GM23338 (cell line): ENCODE data around the gene OLFML1. TPM values are rescaled to one million over a fixed set of nuclear protein-coding genes. Genes with fewer than 3 reads are reported as not detected.

Source experiments
- ATAC-seq: fragments of 200-7000 bp; cut with Tn5 transposase; 3 replicates; pipeline ENCODE4 v1.9.1; 2020
- DNase-seq: peaks from one replicate; pipeline ENCODE4 v3.0.0-alpha.2; 2015; ENCODE audit warnings: low spot score
- H2AFZ ChIP-seq: fragments of 200-600 bp; sonication (generic); 2 replicates; pipeline ENCODE4 v1.8.0; 2016; ENCODE audit warnings: antibody characterized with exemption, mild to moderate bottlenecking, moderate library complexity
- H3F3A ChIP-seq: fragments of 200-600 bp; sonication (generic); replicated peaks from 2 replicates; pipeline ENCODE4 v1.8.0; 2017; ENCODE audit warnings: antibody characterized with exemption, mixed run types, low read depth
- H3K27ac ChIP-seq: fragments of 200-600 bp; sonication (generic); 2 replicates; pipeline ENCODE4 v1.6.1; 2016; ENCODE audit warnings: low read depth
- H3K27me3 ChIP-seq: fragments of 200-600 bp; sonication (generic); 2 replicates; pipeline ENCODE4 v1.8.0; 2016; ENCODE audit warnings: mild to moderate bottlenecking, mixed run types, moderate library complexity; ENCODE audit not compliant: insufficient read depth
- H3K36me3 ChIP-seq: fragments of 200-600 bp; sonication (generic); 2 replicates; pipeline ENCODE4 v1.8.0; 2016; ENCODE audit warnings: mild to moderate bottlenecking; ENCODE audit not compliant: insufficient read depth
- H3K4me1 ChIP-seq: fragments of 200-600 bp; sonication (generic); 2 replicates; pipeline ENCODE4 v1.8.0; 2016; ENCODE audit warnings: mild to moderate bottlenecking, moderate library complexity; ENCODE audit not compliant: insufficient read depth
- H3K4me2 ChIP-seq: fragments of 200-600 bp; sonication (generic); 2 replicates; pipeline ENCODE4 v1.7.1; 2017; ENCODE audit warnings: mixed run types
- H3K4me3 ChIP-seq: fragments of 200-600 bp; sonication (generic); 2 replicates; pipeline ENCODE4 v1.6.1; 2016; ENCODE audit warnings: mixed run types
- H3K79me2 ChIP-seq: fragments of 200-600 bp; sonication (generic); replicated peaks from 2 replicates; pipeline ENCODE4 v1.8.0; 2017; ENCODE audit warnings: mild to moderate bottlenecking; ENCODE audit not compliant: insufficient read depth
- H3K9me2 ChIP-seq: fragments of 200-600 bp; sonication (generic); 2 replicates; pipeline ENCODE4 v1.8.0; 2017; ENCODE audit not compliant: insufficient read depth
- H4K20me1 ChIP-seq: fragments of 200-600 bp; sonication (generic); replicated peaks from 2 replicates; pipeline ENCODE4 v1.8.0; 2017; ENCODE audit warnings: mild to moderate bottlenecking; ENCODE audit not compliant: insufficient read depth
- H3K27ac Mint-ChIP-seq: 2 replicates; pipeline ENCODE4 v1.8.0; 2020; ENCODE audit warnings: inconsistent platforms, mild to moderate bottlenecking, moderate library complexity, mixed read lengths
- H3K27me3 Mint-ChIP-seq: 3 replicates; pipeline ENCODE4 v1.8.0; 2022; ENCODE audit warnings: low read depth, mild to moderate bottlenecking, moderate library complexity, mixed read lengths, inconsistent platforms; ENCODE audit not compliant: insufficient read depth, poor library complexity
- H3K36me3 Mint-ChIP-seq: 3 replicates; pipeline ENCODE4 v1.8.0; 2021; ENCODE audit warnings: low read depth, mild to moderate bottlenecking, inconsistent platforms, moderate library complexity, mixed read lengths
- H3K4me1 Mint-ChIP-seq: 3 replicates; pipeline ENCODE4 v1.8.0; 2020; ENCODE audit warnings: mild to moderate bottlenecking, inconsistent platforms, mixed read lengths
- H3K4me3 Mint-ChIP-seq: 3 replicates; pipeline ENCODE4 v1.8.0; 2021; ENCODE audit warnings: moderate library complexity, mild to moderate bottlenecking, inconsistent platforms, mixed read lengths
- H3K9me3 Mint-ChIP-seq: 3 replicates; pipeline ENCODE4 v1.8.0; 2020; ENCODE audit warnings: moderate library complexity, mild to moderate bottlenecking, inconsistent platforms, mixed read lengths
- CREB1 ChIP-seq: fragments of 250-450 bp; sonication (Bioruptor Pico); IDR thresholded peaks from 2 replicates; pipeline ENCODE4 v1.5.0; 2020; ENCODE audit warnings: low read depth, mild to moderate bottlenecking, moderate library complexity
- ETS1 ChIP-seq: IDR thresholded peaks from 2 replicates; pipeline ENCODE4 v1.6.1; 2016; ENCODE audit warnings: antibody characterized with exemption
- EZH2 ChIP-seq: fragments of 200-600 bp; sonication (generic); IDR thresholded peaks from one replicate; pipeline ENCODE4 v1.8.0; 2017; ENCODE audit warnings: antibody characterized with exemption, mild to moderate bottlenecking, low read depth; ENCODE audit not compliant: unreplicated experiment
- JUNB ChIP-seq: IDR thresholded peaks from one replicate; pipeline ENCODE4 v1.6.1; 2016; ENCODE audit warnings: antibody characterized with exemption; ENCODE audit not compliant: unreplicated experiment
- NANOG ChIP-seq: IDR thresholded peaks from 2 replicates; pipeline ENCODE4 v1.6.1; 2016; ENCODE audit warnings: antibody characterized with exemption, borderline replicate concordance
- POLR2AphosphoS5 ChIP-seq: IDR thresholded peaks from 2 replicates; pipeline ENCODE4 v1.6.1; 2016; ENCODE audit warnings: antibody characterized with exemption, low read depth
- ZNF114 ChIP-seq: fragments of 250-450 bp; sonication (Bioruptor Pico); IDR thresholded peaks from 2 replicates; pipeline ENCODE4 v1.5.0; 2020; ENCODE audit warnings: mild to moderate bottlenecking, moderate library complexity
- ZNF331 ChIP-seq: fragments of 250-450 bp; sonication (Bioruptor Pico); IDR thresholded peaks from 2 replicates; pipeline ENCODE4 v1.5.0; 2020; ENCODE audit warnings: low read depth, mild to moderate bottlenecking, moderate library complexity
- polyA plus RNA-seq: library from polyadenylated mRNA; unstranded; fragments of >200 nt; fragmentation: Nextera tagmentation; extraction: Ambion mirVana; gene quantifications from 2 replicates; pipeline ENCODE4 v1.2.1, GENCODE V29; 2016
- total RNA-seq: library from RNA; depleted of rRNA; stranded (reverse); fragments of >200 nt; shearing (Covaris generic); gene quantifications from 2 replicates; pipeline ENCODE4 v1.2.3, GENCODE V29; 2014
- TF ChIP-seq, protein P1 (sequence below), 2 experiments: fragments of 200-600 bp in 1 of 2; sonication (generic) in 1 of 2; conservative IDR thresholded peaks; 2 replicates each; pipeline versions ENCODE4 v1.5.1 to v1.6.1; 2016 to 2017; ENCODE audit warnings: antibody characterized with exemption in 2 of 2, low read depth in 2 of 2, mild to moderate bottlenecking in 2 of 2, moderate library complexity in 1 of 2

Gene OLFML1
- total and polyA plus RNA-seq, 2 experiments from 2014 or later: 0.21 TPM; not detected in 1

GRCh38 chr11:7494086-7494745, 8.9 kb downstream of the OLFML1 start:
- no peak for DNase-seq
- H2AFZ ChIP-seq: no peak overlapping the region
- Mint-ChIP-seq H3K4me1 (peaks cover 37% of the 10 kb centered on the region), H3K27ac (no peak overlapping the region), H3K36me3 (no peaks in the 10 kb centered on the region), H3K9me3 (no peaks in the 10 kb centered on the region), H3K27me3 (peaks cover 2% of the 10 kb centered on the region), H3K4me3 (no peak overlapping the region)
- no peaks in the 10 kb centered on the region for H3K79me2 ChIP-seq
- no peak overlapping the region for H3K4me2 ChIP-seq
- H4K20me1 ChIP-seq: no peaks in the 10 kb centered on the region
- H3K36me3 ChIP-seq: no peaks in the 10 kb centered on the region
- TF ChIP-seq ZNF331: no peak
- TF ChIP-seq, protein P1, sequence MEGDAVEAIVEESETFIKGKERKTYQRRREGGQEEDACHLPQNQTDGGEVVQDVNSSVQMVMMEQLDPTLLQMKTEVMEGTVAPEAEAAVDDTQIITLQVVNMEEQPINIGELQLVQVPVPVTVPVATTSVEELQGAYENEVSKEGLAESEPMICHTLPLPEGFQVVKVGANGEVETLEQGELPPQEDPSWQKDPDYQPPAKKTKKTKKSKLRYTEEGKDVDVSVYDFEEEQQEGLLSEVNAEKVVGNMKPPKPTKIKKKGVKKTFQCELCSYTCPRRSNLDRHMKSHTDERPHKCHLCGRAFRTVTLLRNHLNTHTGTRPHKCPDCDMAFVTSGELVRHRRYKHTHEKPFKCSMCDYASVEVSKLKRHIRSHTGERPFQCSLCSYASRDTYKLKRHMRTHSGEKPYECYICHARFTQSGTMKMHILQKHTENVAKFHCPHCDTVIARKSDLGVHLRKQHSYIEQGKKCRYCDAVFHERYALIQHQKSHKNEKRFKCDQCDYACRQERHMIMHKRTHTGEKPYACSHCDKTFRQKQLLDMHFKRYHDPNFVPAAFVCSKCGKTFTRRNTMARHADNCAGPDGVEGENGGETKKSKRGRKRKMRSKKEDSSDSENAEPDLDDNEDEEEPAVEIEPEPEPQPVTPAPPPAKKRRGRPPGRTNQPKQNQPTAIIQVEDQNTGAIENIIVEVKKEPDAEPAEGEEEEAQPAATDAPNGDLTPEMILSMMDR (conservative IDR thresholded peaks at IDR 0.05; ENCODE audit: low read depth in 2 of 2): no peak
- H3K4me3 ChIP-seq: no peak overlapping the region
- peaks cover 11% of the 10 kb centered on the region for H3K9me2 ChIP-seq
- no peak for ATAC-seq
- no peak overlapping the region for H3K27ac ChIP-seq
- no peaks in the 10 kb centered on the region for H3F3A ChIP-seq
- H3K27me3 ChIP-seq: no peaks in the 10 kb centered on the region
- H3K4me1 ChIP-seq: peaks cover 12% of the 10 kb centered on the region

DNA sequence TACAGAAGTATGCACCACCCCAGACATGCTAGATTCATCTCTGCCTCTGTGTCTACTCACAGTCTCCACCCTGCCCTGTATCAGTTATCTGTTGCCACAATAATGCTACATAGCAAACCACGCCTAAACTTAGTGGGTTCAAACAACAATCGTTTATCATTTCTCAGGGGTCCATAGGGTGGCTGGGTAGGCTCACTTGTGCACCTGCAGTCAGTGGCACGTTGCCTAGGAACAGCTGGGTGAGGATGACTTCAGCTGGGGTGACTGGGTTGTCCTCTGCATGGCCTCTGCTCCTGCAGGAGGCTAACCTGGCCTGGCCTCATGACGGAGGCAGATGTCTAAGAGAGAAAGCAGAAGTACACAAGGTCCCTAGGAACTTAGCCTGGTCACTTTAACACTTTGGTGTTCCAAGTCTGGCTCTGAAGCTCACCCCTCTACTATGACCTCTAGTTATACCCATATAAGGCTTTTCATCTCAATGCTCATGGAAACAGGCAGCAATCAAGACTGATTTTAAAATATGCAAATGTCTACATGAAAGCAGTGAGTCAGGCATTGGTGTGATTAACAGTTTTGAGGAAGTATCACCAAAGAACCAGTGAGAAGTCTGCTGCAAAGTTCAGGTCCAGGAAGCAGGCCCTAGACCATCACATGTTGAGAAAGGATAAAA, 10.7 kb downstream of the OLFML1 start:
- H3K36me3 Mint-ChIP-seq: no peaks in the 10 kb centered on the region
- Histone ChIP-seq H3K27ac (no peak overlapping the region), H3K4me1 (peaks cover 17% of the 10 kb centered on the region), H3F3A (no peaks in the 10 kb centered on the region), H2AFZ (no peak overlapping the region), H3K4me3 (no peak overlapping the region), H3K9me2 (no peaks in the 10 kb centered on the region), H3K79me2 (no peaks in the 10 kb centered on the region), H3K4me2 (no peak overlapping the region), H3K36me3 (no peaks in the 10 kb centered on the region), H4K20me1 (no peaks in the 10 kb centered on the region), H3K27me3 (no peaks in the 10 kb centered on the region)
- no peak for TF ChIP-seq ETS1
- no peak for TF ChIP-seq JUNB
- no peak for TF ChIP-seq ZNF331
- ATAC-seq (no peak), DNase-seq (no peak)
- peaks cover 2% of the 10 kb centered on the region for H3K27me3 Mint-ChIP-seq
- H3K9me3 Mint-ChIP-seq: no peaks in the 10 kb centered on the region
- peaks cover 34% of the 10 kb centered on the region for H3K4me1 Mint-ChIP-seq
- H3K4me3 Mint-ChIP-seq: no peak overlapping the region
- H3K27ac Mint-ChIP-seq: no peak overlapping the region

DNA sequence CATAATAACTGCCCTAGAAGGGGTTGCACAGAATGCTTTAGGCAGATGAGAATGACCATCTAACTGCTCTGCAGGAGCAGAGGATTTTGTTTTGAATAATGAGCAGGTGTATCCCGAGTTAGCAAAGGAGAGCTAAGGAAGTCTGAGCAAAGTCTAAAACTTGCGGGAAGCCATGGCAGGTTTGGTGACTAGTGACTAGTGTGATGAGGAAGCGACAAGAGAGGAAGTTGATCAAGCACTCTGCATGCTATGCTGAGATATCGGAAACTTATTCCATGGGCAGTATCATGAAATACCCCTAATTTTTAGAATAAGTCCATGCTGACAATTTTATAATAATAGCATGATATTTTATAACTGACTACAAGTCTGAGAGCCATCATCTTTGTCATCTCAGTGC, 12.9 kb downstream of the OLFML1 start:
- no peaks in the 10 kb centered on the region for H3K36me3 Mint-ChIP-seq
- ATAC-seq (no peak), DNase-seq (no peak)
- Histone ChIP-seq H3K4me3 (no peak overlapping the region), H4K20me1 (no peaks in the 10 kb centered on the region), H3K79me2 (no peaks in the 10 kb centered on the region), H3K4me2 (no peak overlapping the region), H2AFZ (no peak overlapping the region), H3K4me1 (peaks cover 11% of the 10 kb centered on the region), H3K9me2 (no peaks in the 10 kb centered on the region), H3K36me3 (no peaks in the 10 kb centered on the region), H3F3A (no peaks in the 10 kb centered on the region), H3K27ac (no peak overlapping the region), H3K27me3 (no peaks in the 10 kb centered on the region)
- peaks cover 18% of the 10 kb centered on the region for H3K4me1 Mint-ChIP-seq
- no peak overlapping the region for H3K4me3 Mint-ChIP-seq
- H3K27ac Mint-ChIP-seq: no peak overlapping the region
- H3K27me3 Mint-ChIP-seq: peaks cover 2% of the 10 kb centered on the region
- H3K9me3 Mint-ChIP-seq: no peaks in the 10 kb centered on the region
- no peak for TF ChIP-seq EZH2
- no peak for TF ChIP-seq NANOG
- TF ChIP-seq POLR2AphosphoS5: no peak
- no peak for TF ChIP-seq CREB1 (CRISPR knock-in tag)
- TF ChIP-seq JUNB: no peak
- TF ChIP-seq ZNF114: no peak
